NB4 (cell line): Measurements from ENCODE around the gene POLR2J3.
"Not testable (repeated sequence)": the region's sequence is repeated elsewhere in the genome, so short reads cannot be mapped to it uniquely, and the experiment has no call there.

Experiments used
- DNase-seq: peaks from one replicate; pipeline ENCODE4 v3.0.0; 2010; ENCODE audit warnings: low read depth
- H3K4me3 ChIP-seq: one replicate; pipeline ENCODE4 v1.5.1; 2011; ENCODE audit warnings: mild to moderate bottlenecking, low read depth, low read length, moderate library complexity

POLR2J3 gene

DNA sequence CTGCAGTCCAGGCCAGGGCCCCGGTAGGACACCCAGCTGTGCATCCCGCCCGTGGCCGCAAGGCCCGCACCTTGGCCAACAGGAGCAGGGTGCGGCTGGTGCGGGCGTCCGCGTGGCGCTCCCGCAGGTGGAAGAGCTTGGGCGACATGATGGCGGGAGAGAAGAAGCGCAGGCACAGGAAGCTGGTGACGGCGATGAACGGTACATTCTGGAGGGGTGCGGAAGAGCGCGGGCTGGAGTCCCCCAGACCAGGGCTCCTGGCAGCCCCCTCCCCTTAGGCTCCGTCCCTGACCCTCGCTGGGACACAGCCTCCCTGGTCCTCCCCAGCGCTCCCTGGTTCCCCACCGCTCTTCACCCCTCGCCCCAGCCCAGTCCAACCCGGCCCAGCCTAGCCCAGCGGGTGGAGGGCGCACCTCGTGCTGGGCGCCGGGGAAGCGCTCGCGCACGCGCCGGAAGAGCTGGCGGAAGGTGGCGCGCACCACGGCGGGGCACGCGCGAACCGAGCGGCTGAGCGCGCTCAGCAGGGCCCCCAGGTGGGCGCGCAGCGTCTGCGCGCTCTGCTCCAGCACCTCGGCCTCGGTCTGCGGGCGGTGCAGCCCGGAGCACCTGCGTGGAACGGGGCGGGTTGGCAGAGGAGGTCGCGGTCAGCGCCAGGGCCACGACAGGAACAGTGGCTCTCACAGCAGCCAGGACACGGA lies 21.4 kb upstream of the POLR2J3 start:
- DNase-seq, H3K4me3 ChIP-seq: not testable (repeated sequence)

GRCh38 chr7:102592477-102593019 lies 20.2 kb upstream of the POLR2J3 start:
- not testable (repeated sequence) for H3K4me3 ChIP-seq, DNase-seq

DNA sequence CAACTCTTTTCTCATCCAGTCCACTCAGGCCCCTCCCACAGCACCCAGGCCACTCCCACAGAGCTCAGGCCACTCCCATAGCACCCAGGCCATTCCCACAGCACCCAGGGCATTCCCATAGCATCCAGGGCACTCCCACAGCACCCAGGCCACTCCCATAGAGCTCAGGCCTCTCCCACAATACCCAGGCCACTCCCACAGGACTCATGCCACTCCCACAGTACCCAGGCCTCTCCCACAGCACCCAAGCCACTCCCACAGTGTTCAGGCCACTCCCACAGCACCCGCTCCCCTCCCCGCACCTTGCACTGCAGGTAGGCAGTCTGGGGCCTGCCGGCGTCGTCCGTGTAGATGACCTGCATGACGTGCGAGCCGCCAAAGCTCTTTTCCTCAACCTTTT lies 17.5 kb upstream of the POLR2J3 start:
- DNase-seq, H3K4me3 ChIP-seq: not testable (repeated sequence)

DNA sequence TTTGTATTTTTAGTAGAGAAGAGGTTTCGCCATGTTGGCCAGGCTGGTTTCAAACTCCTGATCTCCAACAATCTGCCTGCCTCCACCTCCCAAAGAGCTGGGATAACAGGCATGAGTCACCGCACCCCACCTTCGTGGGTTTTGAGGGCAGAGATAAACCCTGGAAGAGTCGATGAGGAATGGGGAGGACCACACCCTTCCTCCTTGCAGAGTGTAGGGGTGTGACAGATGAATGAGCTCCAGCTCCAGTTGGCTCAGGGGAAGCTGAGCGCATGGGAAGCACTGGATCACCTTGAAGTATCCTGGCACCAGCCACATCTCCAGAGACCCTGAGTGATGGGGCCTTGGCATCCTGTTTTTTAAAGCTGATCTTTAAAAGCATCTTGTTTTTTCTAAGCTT lies 11.1 kb upstream of the POLR2J3 start:
- DNase-seq, H3K4me3 ChIP-seq: not testable (repeated sequence)

- not testable (repeated sequence) for DNase-seq, H3K4me3 ChIP-seq
Measured at GRCh38 chr7:102581722-102582121, 9.3 kb upstream of the POLR2J3 start.

GRCh38 chr7:102578486-102578885 lies 6.1 kb upstream of the POLR2J3 start:
- not testable (repeated sequence) for DNase-seq, H3K4me3 ChIP-seq

- not testable (repeated sequence) for H3K4me3 ChIP-seq
- peak; percentile 0 for DNase-seq
Measured at GRCh38 chr7:102577315-102578240, 5.2 kb upstream of the POLR2J3 start.

GRCh38 chr7:102576363-102576762 lies 4.0 kb upstream of the POLR2J3 start:
- H3K4me3 ChIP-seq = not testable (repeated sequence)

DNA sequence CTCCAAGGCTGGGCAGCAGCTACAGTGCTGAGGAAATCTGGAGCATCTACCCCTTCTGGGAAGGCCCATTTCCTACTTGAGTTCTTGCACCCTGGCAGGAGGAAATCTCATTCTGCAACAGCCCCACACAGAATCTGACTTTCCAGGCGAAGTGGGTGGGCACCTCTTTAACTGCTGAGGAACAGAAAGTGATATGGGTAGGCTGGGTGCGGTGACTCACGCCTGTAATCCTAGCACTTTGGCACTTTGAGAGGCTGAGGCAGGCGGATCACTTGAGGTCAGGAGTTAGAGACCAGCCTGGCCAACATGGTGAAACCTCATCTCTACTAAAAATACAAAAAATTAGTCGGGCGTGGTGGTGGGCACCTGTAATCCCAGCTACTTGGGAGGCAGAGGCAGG lies 2.2 kb upstream of the POLR2J3 start:
- DNase-seq, H3K4me3 ChIP-seq: not testable (repeated sequence)

More at GRCh38 chr7:102576363-102576762, 4.0 kb upstream of the POLR2J3 start:
- not testable (repeated sequence) for DNase-seq

GRCh38 chr7:102568620-102569019 lies 3.8 kb downstream of the POLR2J3 start:
- H3K4me3 ChIP-seq, DNase-seq: not testable (repeated sequence)

DNA sequence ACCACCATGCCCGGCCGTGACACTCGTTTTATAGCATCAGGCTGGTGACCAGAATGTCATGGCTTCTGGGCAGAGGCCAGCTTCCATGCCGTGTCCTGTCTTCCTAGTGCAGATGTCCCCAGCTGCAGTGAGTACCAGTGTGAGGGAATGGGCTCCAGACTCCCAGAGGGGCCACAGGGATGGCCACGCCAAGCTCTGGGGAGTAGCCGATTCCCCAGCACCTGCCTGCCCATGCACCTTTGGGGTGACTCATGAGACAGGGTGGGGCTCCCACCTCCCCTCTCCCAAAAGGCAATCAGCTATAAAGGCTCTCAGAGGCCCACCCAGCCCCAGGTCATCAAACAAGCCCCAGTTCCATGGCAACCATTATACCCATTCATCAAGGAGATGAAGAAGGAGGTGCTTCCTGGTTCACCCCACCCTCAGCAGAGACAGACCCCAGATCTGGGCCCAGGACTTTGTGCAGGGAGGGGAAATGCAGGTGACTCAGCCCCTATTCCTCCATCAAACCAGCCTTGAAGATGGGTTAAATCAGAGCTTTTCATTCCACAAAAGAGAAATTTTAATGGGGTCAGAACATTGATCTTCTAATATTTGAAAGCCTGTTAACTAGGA lies 21.5 kb downstream of the POLR2J3 start, which contains the start of gene SPDYE2:
Gene SPDYE2 (plus strand): TSS at position 419 of the 615 bp plus-strand sequence. CDS start 2,030 bp downstream, outside the sequence.
- DNase-seq, H3K4me3 ChIP-seq: not testable (repeated sequence)

DNA sequence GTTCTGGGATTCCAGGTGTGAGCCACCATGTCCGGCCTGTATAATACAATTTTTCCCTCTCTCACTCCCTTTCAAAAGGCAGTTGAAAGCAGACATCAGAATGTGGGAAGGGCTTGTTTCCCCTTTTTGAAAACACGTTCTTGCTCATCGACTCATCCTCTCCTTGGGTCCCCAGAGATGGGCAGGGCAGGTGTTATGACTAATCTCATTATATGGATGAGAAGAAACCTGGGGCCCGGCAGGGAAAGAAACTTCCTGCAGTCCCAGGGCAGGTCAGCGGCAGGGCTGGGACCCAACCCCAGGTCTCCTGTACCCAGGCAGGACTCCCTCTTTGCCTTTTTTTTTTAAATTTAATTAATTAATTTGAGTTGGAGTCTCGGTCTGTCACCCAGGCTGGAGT lies 26.0 kb downstream of the POLR2J3 start:
- not testable (repeated sequence) for DNase-seq, H3K4me3 ChIP-seq

- DNase-seq, H3K4me3 ChIP-seq: not testable (repeated sequence)
Measured at GRCh38 chr7:102545288-102545687, 27.1 kb downstream of the POLR2J3 start.

DNA sequence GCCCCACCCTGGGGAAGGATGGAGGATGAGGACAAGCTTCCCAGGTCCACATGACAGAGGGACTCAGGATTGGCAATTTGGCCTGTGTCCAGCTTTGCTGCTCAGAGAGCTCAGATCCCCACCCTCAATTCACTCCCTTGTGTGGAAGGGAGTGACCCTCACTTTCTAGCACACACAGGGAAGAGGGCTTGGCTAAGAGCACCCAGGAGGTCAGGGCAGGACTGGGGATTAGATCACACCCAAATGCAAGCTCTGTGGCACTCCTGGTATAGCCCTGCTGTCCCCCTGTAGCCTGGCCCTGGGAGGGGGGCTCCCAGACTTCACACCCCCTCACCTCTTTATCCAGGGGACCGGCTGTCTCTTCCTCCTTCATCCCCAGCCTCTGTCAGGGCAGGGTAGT lies 28.0 kb downstream of the POLR2J3 start:
- not testable (repeated sequence) for DNase-seq, H3K4me3 ChIP-seq

DNA sequence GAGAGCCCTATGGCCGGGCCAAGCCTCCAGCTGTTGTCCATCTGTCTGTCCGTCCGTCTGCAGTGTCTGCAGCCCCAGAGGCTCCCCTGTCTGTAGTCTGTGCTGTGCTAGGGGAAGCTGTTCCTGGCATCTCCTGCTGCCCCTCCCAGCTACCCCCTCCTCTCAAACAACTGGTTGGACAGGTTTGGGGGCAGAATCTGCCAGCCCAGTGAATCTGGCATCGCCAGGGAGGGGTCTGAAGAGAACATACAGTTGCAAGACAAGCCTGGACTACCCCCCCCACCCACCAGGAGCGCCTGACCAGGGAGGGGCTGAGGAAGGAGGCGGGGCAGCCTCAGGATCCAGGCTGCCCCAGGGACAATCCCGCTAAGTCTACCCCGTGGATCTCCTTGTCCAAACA lies 28.8 kb downstream of the POLR2J3 start, which contains the start of gene UPK3BL2:
Gene UPK3BL2 (minus strand): TSS at position 101 of the 400 bp plus-strand sequence. CDS start 60 bp downstream, at position 41.
- not testable (repeated sequence) for DNase-seq

GRCh38 chr7:102542771-102543170 lies 29.6 kb downstream of the POLR2J3 start:
- H3K4me3 ChIP-seq, DNase-seq: not testable (repeated sequence)

More for the DNA sequence above, 28.8 kb downstream of the POLR2J3 start, which contains the start of gene UPK3BL2:
- not testable (repeated sequence) for H3K4me3 ChIP-seq

DNA sequence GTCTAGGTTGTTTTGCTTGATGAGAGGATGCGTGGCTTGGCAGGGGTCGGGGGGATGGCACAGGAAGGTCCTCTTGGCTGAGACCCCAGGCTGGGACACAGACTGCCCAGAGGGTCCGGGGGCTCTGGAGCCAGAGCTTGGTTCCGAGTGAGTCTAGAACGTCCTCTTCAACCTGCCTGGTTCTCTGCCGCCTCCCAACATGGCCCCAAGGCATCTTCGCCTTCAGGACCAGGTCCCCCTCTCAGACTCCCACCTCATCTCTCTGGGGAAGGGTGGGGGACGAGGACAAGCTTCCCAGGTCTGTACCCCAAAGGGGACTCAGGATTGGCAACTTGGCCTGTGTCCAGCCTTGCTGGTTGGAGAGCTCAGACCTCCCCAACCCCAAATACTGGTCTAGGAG lies 30.3 kb downstream of the POLR2J3 start:
- DNase-seq, H3K4me3 ChIP-seq: not testable (repeated sequence)

DNA sequence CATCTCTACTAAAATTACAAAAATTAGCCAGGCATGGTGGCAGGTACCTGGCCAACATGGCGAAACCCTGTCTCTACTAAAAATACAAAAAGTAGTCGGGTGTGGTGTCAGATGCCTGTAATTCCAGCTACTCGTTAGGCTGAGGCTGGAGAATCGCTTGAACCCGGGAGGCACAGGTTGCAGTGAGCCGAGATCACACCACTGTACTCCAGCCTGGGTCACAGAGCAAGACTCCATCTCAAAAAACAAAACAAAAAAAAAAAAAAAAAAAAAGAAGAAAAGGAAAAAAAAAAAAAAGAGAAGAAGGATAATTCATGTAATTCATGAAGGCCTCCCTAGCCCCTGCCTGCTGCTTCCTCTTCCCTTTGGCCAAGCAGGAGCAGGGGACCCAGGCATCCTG lies 31.8 kb downstream of the POLR2J3 start:
- not testable (repeated sequence) for DNase-seq, H3K4me3 ChIP-seq

DNA sequence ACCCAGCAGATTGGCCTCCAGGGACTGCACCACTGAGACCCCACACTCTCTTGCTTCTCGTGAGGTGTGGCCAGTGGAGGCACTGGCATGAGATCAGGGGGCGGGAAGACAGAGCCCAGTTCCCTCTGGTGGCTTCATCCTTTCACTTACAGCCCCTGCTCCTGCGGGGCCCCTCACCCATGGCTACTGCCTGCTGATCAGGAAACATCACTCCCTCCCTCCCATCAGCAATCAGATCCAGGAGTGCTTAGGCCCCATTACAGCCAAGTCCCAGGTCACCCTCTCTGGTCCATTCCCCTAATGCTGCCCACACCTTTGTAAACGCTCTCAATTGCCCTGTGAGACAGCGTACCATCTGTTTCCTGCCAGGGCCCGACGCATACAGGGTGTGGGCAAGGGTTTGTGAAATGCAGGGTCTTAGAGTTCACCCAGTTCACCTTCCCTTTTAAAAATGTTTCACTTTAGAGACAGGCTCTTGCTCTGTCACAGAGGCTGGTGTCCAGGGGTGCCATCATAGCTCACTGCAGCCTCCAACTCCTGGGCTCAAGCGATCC lies 37.2 kb downstream of the POLR2J3 start:
- peak; percentile 0 for DNase-seq
- not testable (repeated sequence) for H3K4me3 ChIP-seq
